Stimulated activated naive CD4-positive, alpha-beta T cell treated with Interleukin-2 at 50 U/mL for 16 hours (primary cell): ENCODE results near the gene TGFBR2.

Source experiments
- DNase-seq: peaks from one replicate; lab custom pipeline; 2025; lab: John Stamatoyannopoulos, UW

TGFBR2 gene

DNA sequence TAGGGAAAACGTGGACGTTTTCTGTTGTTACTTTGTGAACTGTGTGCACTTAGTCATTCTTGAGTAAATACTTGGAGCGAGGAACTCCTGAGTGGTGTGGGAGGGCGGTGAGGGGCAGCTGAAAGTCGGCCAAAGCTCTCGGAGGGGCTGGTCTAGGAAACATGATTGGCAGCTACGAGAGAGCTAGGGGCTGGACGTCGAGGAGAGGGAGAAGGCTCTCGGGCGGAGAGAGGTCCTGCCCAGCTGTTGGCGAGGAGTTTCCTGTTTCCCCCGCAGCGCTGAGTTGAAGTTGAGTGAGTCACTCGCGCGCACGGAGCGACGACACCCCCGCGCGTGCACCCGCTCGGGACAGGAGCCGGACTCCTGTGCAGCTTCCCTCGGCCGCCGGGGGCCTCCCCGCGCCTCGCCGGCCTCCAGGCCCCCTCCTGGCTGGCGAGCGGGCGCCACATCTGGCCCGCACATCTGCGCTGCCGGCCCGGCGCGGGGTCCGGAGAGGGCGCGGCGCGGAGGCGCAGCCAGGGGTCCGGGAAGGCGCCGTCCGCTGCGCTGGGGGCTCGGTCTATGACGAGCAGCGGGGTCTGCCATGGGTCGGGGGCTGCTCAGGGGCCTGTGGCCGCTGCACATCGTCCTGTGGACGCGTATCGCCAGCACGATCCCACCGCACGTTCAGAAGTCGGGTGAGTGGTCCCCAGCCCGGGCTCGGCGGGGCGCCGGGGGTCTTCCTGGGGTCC lies at the start of gene TGFBR2:
TGFBR2 (plus strand) TSS at position 301 of the 731 bp plus-strand sequence; CDS start at position 584, 283 bp downstream.
- DNase-seq = peak; percentile 84

DNA sequence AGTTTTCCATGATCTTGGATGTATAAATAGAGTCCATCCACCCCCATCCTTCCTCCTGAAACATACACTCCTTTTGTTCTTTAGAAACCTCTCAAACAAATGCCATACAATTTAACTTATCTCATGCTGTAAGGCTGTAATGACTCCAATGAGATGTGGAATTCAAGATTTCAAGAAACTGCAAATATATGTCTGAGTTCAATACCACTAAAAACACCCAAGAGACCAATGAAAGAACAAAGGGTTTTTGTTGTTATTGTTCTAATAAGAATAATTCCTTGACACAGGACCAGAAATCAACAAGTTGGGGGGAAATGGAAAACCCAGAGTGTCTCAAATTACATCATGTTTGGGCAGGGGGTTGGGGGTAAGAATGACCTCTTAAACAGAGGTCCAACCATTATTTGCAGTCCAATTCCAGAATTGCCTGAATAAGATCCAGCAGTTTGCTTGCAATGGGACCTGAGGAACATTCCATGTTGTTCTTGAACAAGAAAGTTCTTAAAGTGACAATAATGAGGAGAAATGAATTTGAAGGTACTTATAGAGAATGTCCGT lies 48.6 kb upstream of the TGFBR2 start:
- no peak for DNase-seq

DNA sequence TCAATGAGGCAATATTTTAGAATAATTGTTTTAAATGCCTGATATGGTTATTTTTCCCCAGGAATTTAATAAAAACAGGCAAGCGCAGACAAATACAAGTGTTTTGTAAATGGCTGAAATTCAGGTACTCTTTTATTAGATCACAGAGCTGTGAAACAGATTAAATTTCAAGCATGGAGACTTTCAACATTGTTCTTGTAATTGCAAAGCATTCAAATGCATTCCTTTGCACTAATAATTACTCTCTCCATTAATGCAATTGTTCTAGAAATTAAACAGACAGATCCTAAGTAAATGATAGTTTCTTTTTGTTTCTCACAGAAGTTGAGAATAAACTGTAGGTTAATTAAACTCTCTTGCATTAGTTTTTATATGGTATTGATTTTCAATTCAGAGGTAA lies 42.4 kb upstream of the TGFBR2 start:
- no peak for DNase-seq

DNA sequence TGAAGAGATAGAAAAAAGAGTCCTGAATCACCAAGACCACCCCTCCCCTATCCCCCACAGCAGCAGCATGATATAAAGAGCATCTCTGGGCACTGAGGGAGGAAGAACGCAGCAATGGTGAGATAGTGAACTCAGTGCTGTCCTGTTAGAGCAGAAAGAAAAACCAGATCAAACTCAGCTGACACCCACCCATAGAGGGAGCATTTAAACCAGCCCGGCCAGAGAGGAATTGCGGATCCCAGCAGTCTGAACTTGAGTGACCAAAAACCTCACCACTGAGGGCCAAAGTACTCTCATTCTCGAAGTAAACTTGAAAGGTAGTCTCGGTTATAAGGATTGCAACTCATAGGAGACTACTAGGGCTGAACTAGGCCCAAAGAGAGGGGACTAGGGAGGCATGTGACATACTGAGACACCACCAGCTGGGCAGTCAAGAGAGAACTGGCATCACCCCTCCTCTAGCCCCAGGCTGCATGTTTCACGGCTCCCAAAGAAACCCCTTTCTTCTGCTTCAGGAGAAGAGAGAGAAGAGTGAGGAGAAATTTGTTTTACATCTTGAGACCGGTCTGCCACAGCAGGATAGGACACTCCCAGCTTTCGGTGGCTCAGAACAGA lies 39.2 kb upstream of the TGFBR2 start:
- DNase-seq = no peak

DNA sequence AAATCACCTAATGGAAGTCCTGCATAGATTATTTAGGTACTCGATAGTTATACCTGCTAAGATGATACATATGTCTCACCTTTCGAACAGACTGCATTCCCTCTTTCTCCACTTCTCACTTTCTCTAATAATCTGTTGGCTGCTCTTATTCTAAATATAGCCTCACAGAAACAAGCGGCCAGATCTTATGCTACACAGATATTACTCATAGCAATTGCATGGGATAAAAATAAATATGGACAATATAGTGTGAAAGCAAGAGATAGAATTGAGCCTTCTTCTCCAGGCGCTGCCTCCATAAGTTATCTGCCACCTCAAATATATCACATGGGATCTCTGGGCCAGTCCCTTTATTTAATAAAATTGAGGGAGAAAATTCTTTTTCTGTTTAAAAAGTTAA lies 29.5 kb upstream of the TGFBR2 start:
- DNase-seq = no peak

DNA sequence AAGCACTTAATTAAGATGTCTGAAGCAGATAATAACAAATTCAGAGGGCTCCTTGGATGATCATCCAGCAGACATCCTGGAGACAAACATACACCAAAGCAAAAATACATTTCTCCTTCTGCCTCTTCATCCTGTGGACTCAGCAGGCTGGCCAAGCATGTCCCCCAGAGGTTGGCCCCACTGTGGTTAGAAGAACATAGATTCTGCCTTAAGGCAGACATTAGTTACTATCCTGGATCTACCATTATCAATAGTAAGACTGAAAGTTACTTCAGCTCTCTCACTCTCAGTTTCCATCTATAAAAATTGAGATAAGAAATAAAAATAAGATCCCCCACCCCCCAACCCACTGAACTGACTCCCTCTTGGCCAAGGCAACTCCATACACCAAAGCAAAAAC lies 28.6 kb upstream of the TGFBR2 start:
- no peak for DNase-seq

DNA sequence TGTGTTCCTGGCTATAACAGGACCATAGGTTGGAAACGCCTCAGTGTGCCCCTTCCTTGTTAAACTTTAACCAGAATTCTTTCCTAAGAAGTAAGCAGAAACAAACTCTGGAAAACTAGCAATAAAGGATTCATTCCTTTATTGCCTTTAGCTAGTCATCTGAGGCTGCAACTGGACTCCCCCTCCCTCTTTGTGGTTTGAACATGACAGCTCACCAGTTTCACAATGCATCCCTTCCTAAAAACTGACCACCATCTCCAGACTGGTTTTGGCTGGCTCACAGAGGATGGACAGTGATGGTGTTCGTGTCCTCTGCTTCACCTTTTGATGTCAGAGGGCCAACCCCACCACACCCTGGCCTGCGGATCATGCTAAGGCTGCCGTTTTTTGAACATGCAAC lies 27.9 kb upstream of the TGFBR2 start:
- no peak for DNase-seq

DNA sequence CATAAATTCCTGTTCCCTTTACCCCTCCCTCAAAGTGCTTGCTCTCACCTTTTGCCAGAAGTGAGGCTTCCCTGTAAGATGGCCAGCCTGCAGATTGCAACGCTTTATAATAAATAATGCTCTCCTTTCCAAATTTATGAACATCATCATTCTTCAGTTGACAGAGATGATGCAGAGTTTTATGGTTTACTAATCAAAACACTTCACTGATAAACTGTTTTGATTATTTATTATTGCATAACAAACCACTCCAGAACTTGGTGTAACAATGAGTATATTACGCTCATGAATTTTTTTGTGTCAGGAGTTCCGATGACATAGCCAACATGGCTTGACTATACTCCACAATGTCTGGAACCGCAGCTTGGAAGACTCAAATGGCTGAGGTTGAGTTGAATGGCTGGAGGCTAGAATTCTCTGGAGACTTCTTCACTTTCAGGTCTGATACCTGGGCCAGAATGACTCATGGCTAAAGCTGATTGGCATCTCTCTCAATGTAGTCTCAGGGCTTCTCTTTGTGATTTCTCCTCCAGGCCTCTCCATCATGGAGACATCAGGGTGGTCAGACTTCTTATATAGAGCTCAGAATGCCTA lies 27.3 kb upstream of the TGFBR2 start:
- DNase-seq = no peak

DNA sequence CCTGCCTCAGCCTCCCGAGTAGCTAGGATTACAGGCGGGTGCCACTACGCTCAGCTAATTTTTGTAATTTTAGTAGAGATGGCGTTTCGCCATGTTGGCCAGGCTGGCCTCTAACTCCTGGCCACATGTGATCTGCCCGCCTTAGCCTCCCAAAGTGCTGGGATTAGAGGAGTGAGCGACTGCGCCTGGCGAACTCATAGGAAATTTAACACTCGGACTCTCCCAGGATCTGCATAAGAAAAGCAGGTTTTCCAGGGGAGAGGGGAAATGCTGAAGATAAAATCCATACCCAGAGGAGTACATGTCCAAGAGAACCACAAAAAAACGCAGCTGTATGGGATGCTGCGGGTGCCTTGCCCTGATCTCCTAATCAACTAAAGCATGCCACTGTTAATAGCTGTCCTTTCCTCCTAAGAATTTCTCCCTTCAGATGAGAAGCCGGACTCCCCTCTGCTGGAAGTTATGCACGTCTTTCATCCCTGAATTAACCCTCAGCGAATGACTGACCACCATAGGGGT lies 25.3 kb upstream of the TGFBR2 start:
- DNase-seq = no peak

DNA sequence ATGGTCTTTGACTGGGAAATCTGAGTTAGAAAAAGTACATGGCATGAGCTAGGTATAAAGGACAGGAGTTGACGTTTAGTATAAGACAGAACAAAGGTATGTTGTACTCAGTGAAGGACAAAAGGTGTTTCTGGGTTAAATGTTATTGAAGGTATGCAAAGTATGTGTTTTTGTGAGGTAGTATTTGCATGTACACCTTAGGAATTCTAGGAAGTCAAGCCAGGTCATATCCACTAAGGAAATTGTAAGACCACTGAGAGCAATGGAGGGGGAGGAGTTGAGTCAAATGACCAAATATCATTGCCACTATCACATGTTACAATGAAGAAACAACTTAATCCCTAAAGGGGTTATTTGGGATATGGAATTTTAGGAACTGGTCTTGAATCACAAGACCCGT lies 24.4 kb upstream of the TGFBR2 start:
- no peak for DNase-seq

DNA sequence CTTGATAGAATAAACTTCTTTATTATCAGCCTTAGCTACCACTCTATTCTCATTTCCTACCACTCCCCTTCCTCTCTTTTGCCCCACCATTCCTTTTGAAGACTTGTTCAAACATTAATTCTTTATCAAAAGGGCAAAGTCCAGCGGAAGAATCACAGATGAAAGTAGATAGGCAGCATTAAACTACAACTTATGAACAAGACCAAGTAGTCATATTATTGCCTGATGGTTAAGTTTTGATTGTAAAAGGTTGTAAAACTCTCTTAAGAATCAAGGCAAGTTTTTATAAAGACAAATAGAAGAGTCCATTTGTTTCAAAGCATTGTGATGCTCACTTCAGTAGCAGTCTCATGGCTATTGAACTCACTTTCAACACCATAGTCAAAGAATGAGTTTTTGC lies 22.4 kb upstream of the TGFBR2 start:
- no peak for DNase-seq

DNA sequence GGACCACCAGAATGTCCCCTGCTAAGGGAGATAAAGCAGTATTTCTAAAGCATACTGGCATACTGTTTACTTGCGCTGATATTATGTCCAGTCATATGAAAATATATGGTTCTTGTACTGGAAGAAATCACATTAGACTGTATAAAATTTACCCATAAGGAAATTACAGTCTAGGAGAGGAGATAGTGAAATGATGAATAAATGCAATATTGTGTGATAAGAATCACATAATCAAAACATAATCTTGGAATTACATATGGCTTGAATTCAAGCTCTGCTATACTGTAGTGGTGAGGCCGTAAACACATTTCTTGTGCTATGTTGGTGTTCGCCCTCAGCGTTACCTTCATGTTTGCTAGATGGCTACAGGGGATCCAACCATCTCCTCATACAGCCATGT lies 20.7 kb upstream of the TGFBR2 start:
- no peak for DNase-seq

DNA sequence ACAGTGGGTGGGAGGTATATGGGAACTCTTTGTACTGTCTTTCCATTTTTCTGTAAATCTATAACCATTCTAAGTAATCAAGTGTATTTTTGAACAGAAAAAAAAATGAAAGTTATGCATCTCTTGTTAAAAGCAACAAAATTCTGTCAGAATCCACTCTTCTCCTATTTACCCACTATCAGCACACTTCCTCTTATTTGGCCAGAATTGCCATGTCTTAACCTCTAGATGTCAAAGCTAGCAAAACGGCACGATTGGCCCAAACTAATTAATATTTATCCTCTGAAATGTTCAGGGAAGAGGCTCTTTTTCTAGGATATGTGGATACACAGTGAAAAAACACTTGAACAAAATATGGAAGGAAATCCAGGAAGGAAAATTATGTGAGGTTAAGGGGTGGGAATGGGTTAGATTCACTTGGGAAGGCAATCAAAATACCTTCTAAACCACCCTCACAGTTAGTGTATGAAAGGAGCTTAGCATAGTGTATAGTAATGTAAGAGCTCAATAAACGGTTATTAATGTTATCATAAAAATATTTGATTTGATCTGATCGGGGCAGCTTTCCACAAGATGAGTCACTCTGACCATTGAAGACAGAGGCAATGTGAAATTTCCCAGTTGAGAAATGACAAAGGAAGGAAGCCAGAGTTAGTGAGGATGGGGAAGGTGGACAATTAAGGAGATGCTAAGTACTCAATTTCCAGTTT lies 20.1 kb upstream of the TGFBR2 start:
- no peak for DNase-seq

DNA sequence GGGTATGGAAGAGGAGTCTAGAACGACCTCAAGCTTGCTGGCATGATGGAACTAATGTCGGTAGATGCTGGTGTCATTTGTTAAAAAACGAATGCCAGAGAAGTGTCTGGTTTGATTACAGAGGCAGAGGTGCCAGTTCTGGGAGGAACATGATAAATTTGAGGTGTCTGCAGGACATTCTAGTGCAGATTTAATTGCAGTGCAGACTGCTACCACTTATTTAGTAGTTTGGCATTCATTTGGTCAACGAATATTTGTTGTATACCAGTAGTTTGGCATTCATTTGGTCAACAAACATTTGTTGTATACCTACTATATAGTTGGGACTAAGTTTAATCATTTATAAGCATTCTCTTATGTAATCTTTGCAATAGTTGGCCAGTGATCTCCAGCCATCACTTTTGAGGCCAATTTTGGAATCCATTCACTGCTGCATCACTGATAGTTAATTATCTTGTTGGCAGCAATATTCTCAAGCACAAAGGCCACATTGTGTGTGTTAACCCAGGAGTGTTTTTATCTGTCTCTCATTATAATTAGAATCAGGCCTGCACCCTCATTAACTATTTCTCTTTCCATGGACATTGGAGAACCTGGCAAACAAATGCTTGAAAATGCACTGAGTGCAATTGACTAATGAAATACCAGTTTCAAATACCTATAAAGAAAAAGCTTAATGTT lies 19.5 kb upstream of the TGFBR2 start:
- DNase-seq = no peak

DNA sequence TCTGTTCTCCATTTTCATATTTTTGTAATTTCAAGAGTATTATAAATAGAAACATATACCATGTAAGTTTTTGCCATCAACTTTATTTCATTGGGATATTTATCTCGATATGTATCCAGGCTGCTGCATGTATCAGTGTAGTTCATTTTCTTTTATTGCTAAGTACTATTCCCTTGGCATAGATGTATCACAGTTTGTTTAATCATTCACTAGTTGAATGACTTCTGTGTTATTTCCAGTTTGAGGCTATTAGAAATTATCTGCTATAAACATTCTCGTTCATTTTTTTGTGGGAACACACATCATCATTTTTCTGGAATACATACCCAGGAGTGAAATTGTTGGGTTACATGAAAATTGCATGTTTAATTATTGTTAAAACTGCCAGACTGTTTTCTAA lies 18.5 kb upstream of the TGFBR2 start:
- no peak for DNase-seq

DNA sequence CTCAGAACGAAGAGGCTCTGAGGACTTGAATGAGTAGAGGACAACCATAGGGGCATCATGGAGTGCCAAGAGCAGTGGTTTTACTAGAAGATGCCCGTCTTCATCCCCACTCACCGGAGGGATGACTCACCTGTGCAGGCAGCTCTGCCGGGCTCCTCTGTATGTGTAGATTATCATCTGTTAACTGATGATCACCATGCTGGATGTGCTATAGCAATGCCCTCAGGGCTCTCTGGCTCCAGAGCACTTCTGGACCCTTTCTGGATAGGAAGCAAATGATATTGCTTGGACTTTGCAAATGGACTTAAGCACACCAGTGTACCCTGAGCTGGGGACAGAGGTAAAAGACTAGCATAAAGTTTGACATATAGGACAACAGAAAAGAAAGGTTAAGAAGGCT lies 10.2 kb upstream of the TGFBR2 start:
- no peak for DNase-seq

DNA sequence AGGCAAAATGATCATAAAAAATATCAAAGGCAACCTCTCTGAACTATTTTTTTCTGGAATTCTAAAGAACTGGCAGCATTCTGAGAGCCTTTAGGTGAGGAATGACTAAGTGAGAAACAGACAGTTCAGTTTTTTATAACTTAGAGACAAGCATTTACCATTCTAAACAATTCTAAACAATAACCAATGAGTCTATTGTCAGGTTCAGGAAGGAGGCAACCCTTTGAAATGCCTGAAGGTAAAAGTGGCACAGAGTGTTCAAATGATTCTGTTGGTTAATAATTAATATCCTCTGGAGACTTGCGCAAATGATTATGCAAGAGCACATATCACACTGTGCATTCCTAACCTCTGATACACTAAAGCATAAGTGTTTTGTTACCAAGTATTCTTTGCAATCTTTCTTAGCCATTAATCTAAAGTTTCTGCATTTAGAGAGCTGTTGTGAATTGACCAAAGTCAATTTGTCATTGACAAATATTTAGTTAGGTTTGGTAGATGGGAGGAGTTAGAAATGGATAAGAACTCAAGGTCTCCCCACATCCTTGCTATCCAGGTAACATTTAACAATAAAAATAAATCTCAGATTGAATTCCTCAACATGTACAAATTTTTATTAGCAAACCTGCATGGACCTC lies 9.2 kb upstream of the TGFBR2 start:
- no peak for DNase-seq

DNA sequence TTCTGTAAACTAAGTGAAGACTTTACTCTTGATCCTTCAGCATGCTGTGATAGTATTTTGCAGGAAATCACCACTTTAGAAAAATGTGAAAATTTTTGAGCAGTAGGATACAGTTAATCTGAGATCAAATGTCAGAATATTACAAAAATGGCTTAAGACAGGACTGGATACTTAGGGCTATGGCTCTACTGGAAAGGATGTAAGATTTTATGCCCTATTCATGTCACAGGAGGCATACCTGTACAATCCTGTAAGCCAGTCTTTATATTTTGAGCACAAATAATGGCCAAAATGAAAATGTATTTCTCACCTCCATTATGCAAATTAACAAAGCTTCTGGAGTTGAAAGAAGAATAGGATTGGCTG lies 8.6 kb upstream of the TGFBR2 start:
- DNase-seq = no peak

DNA sequence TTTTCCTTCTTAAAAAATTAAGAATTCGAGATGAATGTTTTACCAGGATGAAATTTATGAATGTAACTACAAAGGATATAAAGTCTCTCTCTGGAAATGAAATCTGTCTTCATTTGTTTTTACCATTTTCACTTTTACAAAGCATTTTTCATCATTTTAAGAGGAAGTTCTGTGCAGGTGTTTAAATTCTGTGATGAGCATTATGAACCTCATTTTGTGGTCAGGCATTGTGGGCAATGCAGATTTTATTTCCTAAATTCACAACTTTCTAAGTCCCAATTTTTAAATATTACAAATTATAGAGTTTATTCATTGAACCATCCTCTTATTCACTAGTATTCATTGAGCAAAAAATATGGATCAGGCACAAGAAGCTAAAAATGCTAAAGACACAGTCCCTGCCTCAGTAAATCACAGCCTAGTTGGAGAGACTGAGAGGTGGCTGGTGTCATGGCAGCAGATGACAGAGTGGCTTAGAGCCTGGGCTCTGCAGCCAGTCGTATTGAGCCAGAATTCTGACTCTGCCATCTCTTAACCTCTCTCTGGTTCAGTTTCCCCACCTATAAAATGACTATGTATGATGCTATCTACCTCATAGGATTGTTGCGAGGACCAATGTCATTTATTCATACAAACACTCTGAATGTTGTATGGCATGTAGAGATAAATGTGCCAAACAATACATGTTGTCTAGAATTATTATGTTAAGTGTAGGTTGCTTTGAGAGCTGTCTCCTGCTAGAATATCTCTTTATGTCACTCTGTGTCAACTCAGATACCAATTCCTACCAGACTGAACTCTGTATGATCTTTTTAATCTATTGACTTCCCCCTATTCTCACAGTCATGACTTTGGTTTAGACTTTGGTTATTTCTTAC lies 7.5 kb upstream of the TGFBR2 start:
- no peak for DNase-seq

DNA sequence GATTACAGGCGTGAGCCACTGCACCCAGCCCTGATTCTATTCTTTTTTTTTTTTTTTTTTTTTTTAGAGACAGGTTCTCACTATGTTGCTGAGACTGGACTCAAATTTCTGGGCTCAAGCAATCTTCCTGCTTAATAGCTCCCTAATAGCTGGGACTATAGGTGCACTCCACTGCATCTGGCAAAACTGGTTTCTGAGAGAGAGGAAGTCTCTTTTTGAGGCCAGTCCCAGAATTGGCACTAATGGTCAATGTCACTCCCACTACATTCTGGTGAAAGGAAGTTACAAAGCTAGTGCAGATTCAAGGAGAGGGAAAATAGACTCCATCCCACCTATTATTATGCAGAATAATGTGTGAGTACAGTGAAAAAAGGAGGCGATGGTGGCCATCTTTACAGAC lies 5.8 kb upstream of the TGFBR2 start:
- no peak for DNase-seq
